GM20431 (cell line): ENCODE results near the gene DLGAP4.

Source experiments
- in situ Hi-C: fragments of 300-500 bp; cut with MseI, MboI; formaldehyde crosslinking; loops from one replicate; pipeline ENCODE4 v1.15.0; 2020; ENCODE audit warnings: low sequenced_read_pairs; ENCODE audit not compliant: unreplicated experiment

The DLGAP4 gene

DNA sequence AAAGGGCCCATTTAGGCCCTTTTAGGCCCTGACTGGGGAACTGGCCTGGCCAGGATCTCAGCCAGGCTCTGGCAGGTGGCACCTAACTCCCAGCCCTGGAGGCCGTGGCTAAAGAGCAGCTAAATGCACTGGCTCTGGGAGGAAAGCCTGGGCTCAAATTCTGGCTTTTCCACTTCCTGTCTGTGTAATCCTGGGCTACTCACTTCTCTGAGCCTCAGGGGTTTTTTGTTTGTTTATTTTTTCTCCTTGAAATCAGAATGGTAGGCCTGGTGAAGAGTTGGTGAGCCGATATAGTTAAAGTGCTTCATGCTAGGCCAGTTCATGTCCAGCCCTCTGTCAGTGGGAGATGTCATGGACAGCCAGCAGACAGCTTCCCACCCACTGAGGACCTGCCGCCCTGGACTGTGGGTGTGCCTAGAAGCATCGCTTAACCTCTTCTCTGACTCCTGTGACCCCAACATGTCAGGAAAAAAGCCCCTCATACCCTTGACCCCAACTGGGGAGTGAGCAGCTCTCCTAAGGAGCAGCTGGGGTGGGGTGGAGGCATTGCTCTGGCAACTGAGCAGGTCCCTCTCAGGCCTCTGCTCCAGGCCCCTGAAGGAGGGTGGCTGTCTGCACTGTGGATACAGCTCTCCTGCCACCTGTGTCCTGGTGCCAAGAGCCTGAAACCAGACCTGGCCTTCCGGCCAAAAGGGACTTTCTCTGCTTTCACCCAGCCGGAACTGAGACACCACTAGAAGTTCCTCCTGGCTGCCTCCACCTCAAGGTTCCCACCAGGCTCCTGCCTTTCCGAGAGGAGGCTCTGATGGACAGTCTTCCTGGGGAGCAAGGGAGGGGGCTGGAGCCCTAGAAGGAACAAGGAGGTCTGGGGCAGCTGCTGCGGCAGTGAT is 178.0 kb downstream of the DLGAP4 start:
- in situ Hi-C loops: no loop called here

DNA sequence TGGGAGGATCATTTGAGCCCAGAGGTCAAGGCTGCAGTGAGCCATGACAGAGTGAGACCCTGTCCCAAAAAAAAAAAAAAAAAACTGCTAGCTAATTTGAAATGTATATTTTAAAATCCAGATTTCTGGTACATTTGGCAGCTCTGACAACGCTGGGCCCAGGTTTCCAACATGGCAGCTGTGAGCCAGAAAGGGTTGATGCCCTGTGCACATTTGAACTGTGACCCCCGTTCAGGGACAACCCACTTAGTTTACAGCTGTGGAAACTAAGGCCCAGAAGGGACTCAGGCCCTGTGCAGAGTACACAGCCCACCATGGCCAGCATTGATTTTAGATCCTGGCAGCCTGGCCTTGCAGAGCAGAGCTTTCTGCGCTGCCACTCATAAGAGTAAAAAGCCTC is 179.1 kb downstream of the DLGAP4 start:
- in situ Hi-C loops: no loop called here

DNA sequence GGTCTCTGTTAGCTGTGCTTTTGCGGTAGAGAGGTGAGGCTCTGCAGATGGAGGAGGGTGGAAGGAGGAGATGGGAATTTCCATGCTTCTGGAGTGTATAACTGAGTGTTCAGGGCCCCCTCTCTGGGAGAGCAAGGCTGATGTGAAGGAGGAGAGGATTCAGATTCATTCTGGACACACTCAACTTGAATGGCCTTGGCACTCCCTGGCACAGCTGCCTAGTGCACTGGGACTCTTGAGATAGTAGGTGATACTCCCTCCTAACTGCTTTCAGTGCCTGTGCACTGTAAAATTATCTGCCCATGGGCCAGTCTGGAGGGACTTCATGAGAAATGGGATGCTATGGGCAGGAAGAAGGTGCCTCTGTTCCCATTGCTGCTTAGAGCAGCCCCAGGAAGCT is 180.9 kb downstream of the DLGAP4 start:
- in situ Hi-C loops: no loop called here

DNA sequence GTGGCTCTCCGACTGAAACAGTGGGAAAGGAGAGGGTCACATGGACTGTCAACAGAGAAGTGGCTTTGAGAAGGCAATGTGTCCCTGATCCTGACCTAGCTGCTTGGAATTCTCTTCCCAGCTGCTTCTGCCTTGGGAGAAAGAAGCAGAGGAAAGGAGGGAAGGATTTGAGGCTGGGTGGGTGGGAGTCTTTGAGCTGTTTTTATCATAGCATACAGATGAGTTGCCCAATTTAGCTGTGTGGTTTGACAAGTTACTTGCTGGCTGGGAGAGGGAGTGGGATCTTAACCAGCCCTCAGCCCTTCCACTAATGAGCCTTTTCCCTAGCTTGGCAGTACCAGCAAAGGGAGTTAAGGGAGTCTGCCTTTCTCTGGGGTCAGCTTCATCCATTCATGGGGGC is 184.1 kb downstream of the DLGAP4 start:
- in situ Hi-C loops: no loop called here

DNA sequence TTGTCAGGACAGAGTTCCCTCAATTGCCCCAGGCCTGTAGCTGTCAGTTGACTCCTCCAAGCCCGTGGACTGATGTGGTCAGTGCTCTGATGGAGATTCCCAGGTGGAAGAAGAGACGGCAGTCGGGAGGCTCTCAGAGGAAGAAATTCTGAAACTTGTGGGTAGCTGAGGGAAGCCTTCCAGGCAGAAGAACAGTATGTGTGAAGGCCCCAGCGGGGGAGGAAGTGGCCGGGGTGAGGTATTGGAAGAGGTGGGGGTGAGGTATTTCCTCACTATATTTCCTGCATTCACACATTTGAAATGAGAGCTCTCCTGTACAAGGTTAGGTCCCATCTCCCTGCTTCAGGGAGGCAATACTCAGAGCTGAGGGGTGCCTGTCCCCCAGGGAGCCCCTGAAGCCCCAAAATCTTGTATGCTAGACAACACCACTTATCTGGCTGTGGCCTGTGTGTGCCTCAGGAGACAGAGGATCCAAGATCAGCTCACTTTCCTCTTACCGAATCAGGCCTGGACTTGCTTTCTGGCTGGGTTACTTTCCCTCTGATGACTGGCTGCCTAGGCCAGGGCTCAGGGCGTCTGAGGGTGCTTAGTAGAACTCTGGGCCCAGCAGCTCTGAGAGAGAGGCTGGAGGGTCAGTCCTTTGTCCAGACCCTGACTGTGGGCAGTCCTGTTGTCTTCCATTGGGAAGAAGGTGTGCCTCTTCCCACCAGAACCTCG is 185.9 kb downstream of the DLGAP4 start:
- in situ Hi-C loops: no loop called here

DNA sequence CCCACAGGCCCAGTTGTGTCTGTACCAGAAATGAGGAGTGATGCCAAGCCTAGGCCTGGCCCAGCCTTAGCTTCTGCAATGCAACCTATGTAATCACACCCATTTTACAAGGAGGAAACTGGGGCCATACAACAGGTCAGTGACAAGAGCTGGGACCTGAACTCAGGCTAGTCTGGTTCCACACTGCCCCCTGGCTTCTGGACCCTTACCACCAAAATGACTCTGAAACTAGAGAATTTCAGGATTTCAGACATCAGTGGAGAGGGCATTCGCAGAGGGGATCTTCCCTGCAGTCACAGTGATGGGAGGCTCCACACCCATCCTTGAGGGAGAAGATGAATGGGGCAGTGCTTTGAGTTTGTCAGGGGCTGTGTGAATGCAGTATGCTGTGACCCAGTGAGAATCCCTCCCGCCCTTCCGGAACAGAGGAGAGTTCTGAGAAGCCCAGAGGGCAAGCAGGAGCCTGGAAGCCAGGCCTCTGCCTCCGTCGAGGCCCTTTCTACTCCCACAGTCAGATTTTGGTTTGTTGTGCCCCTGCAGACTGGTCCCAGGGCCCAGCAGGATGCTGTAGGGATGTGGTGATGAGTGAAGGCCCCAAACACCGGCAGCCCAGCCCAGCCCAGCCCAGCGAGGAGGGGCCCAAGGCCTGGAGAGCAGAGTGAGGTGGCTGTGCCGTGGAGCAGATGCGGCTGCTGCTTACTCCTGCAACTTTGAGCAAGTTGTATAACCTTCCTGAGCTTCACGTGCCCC is 187.1 kb downstream of the DLGAP4 start:
- in situ Hi-C loops: no loop called here

DNA sequence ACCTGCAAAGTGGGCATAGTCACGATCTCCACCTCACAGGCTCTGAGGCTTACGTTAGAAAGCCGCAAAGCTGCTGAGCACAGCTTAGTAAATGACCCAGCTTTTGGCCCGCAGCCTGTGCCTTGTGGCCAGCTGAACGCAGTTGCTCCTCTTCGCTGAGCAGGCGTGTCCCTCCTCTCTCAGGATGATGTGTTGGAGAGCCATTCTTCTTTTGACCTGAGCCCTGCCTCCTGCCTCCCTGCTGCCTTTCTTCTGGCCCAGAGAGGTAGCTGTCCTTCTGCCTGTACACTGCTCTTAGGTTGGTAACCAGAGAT is 187.6 kb downstream of the DLGAP4 start:
- in situ Hi-C loops: no loop called here

DNA sequence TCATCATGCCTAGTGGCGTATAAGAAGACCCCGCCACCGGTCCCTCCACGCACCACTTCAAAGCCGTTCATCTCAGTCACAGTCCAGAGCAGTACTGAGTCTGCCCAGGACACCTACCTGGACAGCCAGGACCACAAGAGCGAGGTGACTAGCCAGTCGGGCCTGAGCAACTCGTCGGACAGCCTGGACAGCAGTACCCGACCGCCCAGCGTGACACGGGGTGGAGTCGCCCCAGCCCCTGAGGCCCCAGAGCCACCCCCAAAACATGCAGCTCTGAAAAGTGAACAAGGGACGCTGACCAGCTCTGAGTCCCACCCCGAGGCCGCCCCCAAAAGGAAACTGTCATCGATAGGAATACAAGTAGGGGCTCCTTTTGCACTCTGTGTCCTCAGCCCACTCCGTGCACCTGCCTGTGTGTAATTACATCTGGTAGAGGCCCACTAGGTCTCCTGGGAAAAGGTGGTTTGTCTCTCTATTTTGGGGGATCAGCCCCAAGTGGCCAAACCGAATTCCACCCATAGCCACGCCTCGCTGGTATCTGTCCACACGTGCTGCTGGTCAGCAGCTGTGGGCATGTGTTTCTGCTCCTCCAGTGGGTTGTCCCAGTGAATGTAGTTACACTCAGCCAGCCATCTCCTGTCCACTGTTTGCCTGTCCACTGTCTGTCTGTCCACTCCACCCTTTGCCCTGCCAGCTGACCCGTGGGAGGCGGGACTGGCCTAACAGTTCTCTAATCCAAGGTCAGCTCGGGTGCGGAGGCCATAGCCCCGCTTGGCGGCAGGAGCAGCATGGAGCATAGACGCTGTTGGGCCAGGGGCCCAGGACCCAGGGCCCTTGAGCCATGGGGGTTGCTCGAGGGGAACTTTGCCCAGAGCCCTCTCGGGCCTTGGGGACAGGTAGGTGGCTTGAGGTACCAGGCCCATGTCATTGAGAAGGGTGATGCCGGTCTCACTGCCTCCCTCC is 190.8 kb downstream of the DLGAP4 start:
- in situ Hi-C loops: no loop called here

DNA sequence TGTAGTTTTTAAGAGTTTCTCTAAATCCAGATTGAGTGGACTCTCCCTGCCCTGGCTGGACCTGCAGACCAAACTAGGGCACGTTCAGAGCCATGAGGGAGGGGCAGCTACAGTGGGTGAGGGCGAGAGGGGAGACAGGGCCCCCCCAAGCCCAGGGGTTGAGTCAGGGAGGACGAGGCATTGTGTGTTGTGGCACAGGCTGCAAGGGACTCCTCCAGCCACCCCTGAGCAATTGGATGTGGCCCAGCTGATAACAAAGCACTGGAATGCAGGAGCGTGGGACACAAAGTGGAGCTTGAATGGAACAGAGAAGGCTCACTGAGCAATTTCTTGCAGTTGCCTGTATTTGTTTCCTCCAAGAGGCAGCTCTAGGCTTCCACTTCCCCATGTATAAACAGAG is 191.7 kb downstream of the DLGAP4 start:
- in situ Hi-C loops: no loop called here

DNA sequence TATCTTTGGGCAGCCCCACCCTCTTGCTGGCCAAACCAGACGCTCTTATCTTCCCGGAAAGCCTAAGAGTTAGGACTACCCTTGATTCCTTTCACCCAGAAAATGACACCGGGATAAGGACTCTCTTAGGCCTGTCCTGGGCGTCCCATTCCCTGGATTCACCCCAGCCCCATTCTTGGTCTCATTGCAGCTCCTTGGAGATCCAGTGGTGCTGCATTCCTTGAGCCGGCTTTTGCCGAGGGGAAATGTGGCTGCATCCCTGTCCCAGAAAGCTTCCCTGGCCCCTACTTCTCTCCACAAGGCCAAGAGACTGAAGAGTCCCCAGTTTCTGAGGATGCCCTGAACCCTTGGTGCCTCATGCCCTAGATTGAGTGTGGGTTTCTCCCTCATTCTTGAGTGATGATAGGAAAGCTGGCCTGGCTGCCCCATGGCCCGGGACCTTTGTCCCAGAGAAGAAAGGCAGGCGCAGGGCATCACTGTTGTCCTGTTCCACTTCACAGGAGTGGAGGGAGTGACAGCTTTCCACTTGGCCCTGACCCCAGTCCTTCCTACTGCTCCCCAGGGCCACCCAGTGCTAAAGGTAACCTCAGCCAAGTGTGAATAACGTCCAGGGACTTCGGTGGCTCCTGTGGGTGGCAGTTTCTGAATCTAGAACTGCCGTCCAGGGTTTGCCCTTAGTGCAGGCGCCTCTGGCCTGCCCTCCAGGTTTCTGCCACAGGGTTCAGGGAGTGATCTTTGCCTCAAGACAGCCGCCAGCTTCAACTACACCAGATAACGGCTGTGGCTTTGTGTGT is 192.4 kb downstream of the DLGAP4 start:
- in situ Hi-C loops: no loop called here

DNA sequence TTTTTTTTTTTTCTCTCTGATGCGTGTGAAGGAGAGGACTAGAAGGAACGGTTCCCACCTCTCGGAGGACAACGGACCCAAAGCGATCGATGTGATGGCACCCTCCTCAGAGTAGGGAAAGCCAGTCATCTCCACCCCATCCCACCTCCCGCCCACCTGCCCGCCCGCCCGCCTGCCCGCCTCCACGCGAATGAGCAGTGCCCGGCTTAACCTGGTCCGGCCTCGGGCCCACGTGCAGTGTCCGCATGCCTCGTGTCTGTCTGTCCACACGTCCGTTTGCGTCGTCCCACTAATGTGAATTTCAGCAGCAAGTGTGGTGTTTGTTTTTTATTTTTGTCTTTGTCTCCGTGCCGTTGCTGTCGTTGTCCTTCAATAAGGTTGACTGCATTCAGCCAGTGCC is 193.1 kb downstream of the DLGAP4 start:
- in situ Hi-C loops: no loop called here

DNA sequence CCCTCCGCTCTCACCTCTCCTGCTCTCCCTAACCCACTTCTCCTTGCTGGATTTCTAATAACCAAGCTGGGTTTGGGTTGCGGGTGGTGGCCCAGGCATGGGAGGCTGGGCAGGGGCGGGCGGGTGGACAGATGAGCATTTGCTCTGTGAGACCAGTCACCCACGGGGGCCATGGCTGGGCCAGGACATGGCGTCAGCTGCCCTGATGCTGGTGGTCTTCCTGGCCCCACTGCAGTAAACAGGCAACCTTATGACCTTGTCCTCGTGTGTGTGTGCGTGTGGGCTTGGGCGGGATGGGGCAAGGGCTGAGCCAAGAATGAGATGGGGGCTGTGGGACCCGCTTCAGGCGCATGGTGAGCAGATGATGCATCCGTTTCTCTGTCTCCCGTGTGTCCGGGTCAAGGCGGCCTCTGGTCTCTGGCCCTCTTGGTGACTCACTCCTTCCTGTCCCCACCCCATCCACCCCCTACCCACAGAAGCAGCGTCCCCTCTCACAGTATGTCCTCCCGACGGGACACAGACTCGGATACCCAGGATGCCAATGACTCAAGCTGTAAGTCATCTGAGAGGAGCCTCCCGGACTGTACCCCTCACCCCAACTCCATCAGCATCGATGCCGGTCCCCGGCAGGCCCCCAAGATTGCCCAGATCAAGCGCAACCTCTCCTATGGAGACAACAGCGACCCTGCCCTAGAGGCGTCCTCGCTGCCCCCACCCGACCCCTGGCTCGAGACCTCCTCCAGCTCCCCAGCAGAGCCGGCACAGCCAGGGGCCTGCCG is 193.8 kb downstream of the DLGAP4 start:
- in situ Hi-C loops: no loop called here

DNA sequence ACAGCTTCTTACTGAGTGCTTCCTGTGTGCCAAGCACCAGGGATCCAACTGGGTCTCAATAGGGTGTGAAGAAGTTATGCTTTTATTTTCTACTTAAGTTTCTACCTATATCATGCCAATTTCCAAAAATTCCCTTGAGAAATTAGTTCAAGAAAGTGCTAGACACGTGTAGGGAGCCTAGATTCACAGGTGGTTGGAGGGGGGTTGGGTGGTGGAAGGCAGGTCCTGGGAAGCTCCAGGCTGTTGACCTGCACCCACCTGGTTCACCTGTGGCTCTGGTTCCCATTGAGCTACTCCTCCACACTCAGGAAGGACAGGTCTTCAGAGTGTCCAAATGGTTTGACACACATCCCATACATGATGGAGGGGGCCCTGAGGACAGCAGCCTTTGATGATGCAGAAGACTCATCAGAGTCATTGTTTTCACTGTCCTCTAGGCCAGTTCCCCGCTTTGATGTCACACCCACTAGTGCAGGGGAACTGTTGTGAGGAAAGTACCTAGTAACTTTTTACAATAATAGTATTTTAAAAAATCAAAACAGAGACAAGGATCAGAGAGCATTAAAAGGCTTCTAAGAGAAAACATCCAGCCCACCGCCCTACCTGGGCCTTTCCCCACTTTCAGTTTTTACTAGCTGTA is 195.3 kb downstream of the DLGAP4 start:
- in situ Hi-C loops: no loop called here

DNA sequence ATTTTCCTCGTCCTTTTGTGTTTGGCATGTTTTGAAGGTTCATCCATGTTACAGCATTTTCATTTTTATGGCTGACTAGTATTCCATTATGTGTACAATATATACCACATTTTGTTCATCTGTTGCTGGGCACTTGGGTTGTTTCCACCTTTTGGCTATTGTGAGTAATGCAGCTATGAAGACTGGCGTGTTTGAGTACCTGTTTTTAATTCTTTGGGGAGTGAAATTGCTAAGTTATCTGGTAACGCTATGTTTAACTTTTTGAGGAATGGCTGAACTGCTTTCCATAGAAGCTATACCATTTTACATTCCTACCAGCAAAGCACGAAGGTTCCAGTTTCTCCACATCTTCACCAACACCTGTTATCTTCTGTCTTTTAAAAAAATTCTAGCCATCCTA is 198.2 kb downstream of the DLGAP4 start:
- in situ Hi-C loops: no loop called here

DNA sequence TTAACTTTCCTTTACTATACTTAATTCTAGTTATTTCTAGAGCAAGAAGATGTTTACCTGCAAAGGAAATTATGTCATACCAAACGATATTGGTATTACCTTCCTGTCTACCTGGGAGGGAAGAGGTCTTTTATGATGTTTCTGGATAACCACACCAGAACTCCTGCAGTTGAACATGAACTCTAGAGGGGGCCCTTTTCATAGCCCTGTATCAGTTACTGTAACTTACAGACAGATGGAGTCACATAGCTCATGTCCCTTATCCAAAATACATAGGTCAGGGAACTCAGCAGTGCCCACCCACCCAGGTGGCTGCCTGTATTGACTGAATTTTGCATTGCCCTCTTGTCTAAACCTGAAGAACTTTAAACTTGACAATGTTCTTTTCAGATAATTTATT is 200.1 kb downstream of the DLGAP4 start:
- in situ Hi-C loops: no loop called here

DNA sequence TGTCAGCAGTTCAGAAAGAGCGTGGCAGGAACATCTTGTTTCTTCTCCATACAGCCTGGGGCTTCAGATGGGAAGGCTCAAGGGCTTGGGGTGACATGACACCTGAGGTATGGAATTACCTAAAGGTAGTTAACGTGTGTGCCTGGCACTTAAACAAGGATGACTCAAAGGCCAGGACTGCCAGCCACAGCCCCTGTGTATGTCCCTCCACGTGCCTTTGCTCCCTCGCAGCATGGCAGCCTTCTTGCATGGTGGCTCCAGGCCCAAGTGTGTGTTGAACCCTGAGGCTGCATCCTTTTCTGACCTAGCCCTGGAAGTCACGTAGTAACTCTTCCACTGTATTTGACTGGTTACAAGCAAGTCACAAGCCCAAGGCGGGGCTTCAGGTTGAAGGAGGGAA is 201.6 kb downstream of the DLGAP4 start:
- in situ Hi-C loops: no loop called here

DNA sequence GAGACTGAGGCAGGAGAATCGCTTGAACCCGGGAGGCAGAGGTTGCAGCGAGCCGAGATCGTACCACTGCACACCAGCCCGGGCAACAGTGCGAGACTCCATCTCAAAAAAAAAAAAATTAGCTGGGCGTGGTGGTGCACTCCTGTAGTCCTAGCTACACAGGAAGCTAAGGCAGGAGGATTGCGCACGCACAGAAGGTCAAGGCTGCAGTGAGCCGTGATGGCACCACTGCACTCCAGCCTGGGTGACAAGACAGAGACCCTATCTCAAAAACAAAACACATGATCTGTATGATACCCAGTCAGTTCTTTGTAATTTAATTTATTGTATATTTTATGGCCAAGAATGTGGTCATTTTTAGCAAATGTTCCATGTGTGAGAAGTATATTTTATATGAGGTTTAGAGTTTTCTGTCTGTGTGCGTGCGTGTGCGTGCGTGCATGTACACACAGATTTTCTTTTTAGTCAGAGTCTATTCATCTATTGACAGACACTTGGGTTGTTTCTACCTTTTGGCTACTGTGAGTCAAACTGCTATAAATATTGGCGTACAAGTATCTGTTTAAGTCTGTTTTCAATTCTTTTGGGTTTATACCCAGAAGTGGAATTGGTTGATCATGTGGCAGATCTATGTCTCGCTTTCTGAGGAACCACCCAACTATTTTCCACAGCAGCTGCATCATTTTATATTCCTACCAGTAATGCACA is 213.0 kb downstream of the DLGAP4 start:
- in situ Hi-C loops: no loop called here
